ENCODE results near the gene SLC39A10.

GRCh38 chr2:195674491-195675221 is 17.6 kb downstream of the SLC39A10 start:
- TF ChIP-seq, protein P1, sequence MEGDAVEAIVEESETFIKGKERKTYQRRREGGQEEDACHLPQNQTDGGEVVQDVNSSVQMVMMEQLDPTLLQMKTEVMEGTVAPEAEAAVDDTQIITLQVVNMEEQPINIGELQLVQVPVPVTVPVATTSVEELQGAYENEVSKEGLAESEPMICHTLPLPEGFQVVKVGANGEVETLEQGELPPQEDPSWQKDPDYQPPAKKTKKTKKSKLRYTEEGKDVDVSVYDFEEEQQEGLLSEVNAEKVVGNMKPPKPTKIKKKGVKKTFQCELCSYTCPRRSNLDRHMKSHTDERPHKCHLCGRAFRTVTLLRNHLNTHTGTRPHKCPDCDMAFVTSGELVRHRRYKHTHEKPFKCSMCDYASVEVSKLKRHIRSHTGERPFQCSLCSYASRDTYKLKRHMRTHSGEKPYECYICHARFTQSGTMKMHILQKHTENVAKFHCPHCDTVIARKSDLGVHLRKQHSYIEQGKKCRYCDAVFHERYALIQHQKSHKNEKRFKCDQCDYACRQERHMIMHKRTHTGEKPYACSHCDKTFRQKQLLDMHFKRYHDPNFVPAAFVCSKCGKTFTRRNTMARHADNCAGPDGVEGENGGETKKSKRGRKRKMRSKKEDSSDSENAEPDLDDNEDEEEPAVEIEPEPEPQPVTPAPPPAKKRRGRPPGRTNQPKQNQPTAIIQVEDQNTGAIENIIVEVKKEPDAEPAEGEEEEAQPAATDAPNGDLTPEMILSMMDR (IDR thresholded peaks at IDR 0.05) = no peak
- TF ChIP-seq, protein P2, sequence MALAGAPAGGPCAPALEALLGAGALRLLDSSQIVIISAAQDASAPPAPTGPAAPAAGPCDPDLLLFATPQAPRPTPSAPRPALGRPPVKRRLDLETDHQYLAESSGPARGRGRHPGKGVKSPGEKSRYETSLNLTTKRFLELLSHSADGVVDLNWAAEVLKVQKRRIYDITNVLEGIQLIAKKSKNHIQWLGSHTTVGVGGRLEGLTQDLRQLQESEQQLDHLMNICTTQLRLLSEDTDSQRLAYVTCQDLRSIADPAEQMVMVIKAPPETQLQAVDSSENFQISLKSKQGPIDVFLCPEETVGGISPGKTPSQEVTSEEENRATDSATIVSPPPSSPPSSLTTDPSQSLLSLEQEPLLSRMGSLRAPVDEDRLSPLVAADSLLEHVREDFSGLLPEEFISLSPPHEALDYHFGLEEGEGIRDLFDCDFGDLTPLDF (CRISPR knock-in tag; IDR thresholded peaks at IDR 0.05) = no peak
- TF ChIP-seq NR2C2 (CRISPR knock-in tag; IDR thresholded peaks at IDR 0.05) = no peak
- no peak for TF ChIP-seq CBFB (CRISPR knock-in tag; IDR thresholded peaks at IDR 0.05; ENCODE audit: low read depth)
- no peak for TF ChIP-seq ATF3 (CRISPR knock-in tag; conservative IDR thresholded peaks at IDR 0.05)
- TF ChIP-seq ZNF219 (CRISPR knock-in tag; IDR thresholded peaks at IDR 0.05; ENCODE audit: borderline replicate concordance) = no peak
- no peak for TF ChIP-seq SP1 (CRISPR knock-in tag; conservative IDR thresholded peaks at IDR 0.05)
- TF ChIP-seq JUN (CRISPR knock-in tag; IDR thresholded peaks at IDR 0.05) = no peak
- TF ChIP-seq ETV6 (CRISPR knock-in tag; IDR thresholded peaks at IDR 0.05) = no peak
- no peak for TF ChIP-seq FOXP4 (CRISPR knock-in tag; IDR thresholded peaks at IDR 0.05)
- TF ChIP-seq ELF4 (CRISPR knock-in tag; IDR thresholded peaks at IDR 0.05; ENCODE audit: low read depth) = no peak
